DND-41 (cell line): ENCODE data around the gene PNPLA1.

Source experiments
- ATAC-seq: fragments of 200-7000 bp; cut with Tn5 transposase; 3 replicates; pipeline ENCODE4 v1.9.1; 2021; ENCODE audit warnings: low read depth; ENCODE audit not compliant: insufficient read depth
- DNase-seq: peaks from one replicate; pipeline ENCODE4 v3.0.0-alpha.2; 2020
- H2AFZ ChIP-seq: 2 replicates; pipeline ENCODE4 v1.6.0; 2012; ENCODE audit warnings: low read depth, low read length
- H3K27ac ChIP-seq: 2 replicates; pipeline ENCODE4 v1.5.1; 2012; ENCODE audit warnings: low read length, inconsistent platforms
- H3K27me3 ChIP-seq: fragments of 200-600 bp; sonication (generic); 2 replicates; pipeline ENCODE4 v1.6.0; 2012; ENCODE audit warnings: low read length, mild to moderate bottlenecking, inconsistent platforms; ENCODE audit not compliant: insufficient read depth, poor library complexity
- H3K36me3 ChIP-seq: 2 replicates; pipeline ENCODE4 v1.5.1; 2012; ENCODE audit warnings: low read length, inconsistent platforms; ENCODE audit not compliant: insufficient read depth
- H3K4me1 ChIP-seq: 2 replicates; pipeline ENCODE4 v1.5.1; 2012; ENCODE audit warnings: mild to moderate bottlenecking, low read length; ENCODE audit not compliant: insufficient read depth
- H3K4me2 ChIP-seq: 2 replicates; pipeline ENCODE4 v1.6.0; 2012; ENCODE audit warnings: mild to moderate bottlenecking, moderate library complexity, low read length, inconsistent platforms; ENCODE audit not compliant: insufficient read depth
- H3K4me3 ChIP-seq, 2 experiments: fragments of 200-600 bp in 1 of 2; shearing (Covaris generic) in 1 of 2; 2 replicates each; pipeline ENCODE4 v1.5.1; 2012 to 2016; ENCODE audit warnings: inconsistent platforms in 2 of 2, low read length in 2 of 2, mild to moderate bottlenecking in 2 of 2, low read depth in 1 of 2, moderate library complexity in 1 of 2
- H3K79me2 ChIP-seq: 2 replicates; pipeline ENCODE4 v1.6.0; 2012; ENCODE audit warnings: low read length, inconsistent platforms; ENCODE audit not compliant: insufficient read depth
- H3K9ac ChIP-seq: 2 replicates; pipeline ENCODE4 v1.6.0; 2012; ENCODE audit warnings: low read depth, mild to moderate bottlenecking, inconsistent platforms, low read length, moderate library complexity
- H3K9me3 ChIP-seq: 2 replicates; pipeline ENCODE4 v1.5.1; 2012; ENCODE audit warnings: low read length, moderate library complexity, mild to moderate bottlenecking, inconsistent platforms; ENCODE audit not compliant: insufficient read depth, severe bottlenecking
- H4K20me1 ChIP-seq: 2 replicates; pipeline ENCODE4 v1.6.0; 2012; ENCODE audit warnings: low read length; ENCODE audit not compliant: insufficient read depth
- CTCF ChIP-seq: IDR thresholded peaks from 2 replicates; pipeline ENCODE4 v1.5.1; 2012; ENCODE audit warnings: borderline replicate concordance, low read length, moderate library complexity, mild to moderate bottlenecking; ENCODE audit not compliant: poor library complexity, severe bottlenecking; ENCODE audit errors: extremely low read depth
- EZH2 ChIP-seq: IDR thresholded peaks from 3 replicates; pipeline ENCODE4 v1.6.1; 2012; ENCODE audit warnings: borderline replicate concordance, low read depth, mild to moderate bottlenecking, moderate library complexity, low read length, inconsistent platforms; ENCODE audit not compliant: severe bottlenecking

Gene PNPLA1

GRCh38 chr6:36317623-36318022 lies 47.8 kb downstream of the PNPLA1 start:
- peaks cover 3% of the 10 kb centered on the region; the same call in 1 of the 2 replicates for H4K20me1 ChIP-seq
- TF ChIP-seq CTCF = no peak
- no peak for TF ChIP-seq EZH2
- H2AFZ ChIP-seq = no peak overlapping the region
- H3K27ac ChIP-seq = no peak overlapping the region
- H3K4me2 ChIP-seq = no peak overlapping the region
- H3K27me3 ChIP-seq = peaks cover 28% of the 10 kb centered on the region
- no peak overlapping the region for H3K4me3 ChIP-seq
- H3K4me1 ChIP-seq = no peaks in the 10 kb centered on the region
- H3K36me3 ChIP-seq = no peaks in the 10 kb centered on the region
- no peak overlapping the region for H3K9ac ChIP-seq
- no peaks in the 10 kb centered on the region for H3K9me3 ChIP-seq
- no peaks in the 10 kb centered on the region for H3K79me2 ChIP-seq
- ATAC-seq = no peak
- no peak for DNase-seq

- Histone ChIP-seq H3K79me2 (no peaks in the 10 kb centered on the region), H3K9ac (no peak overlapping the region), H4K20me1 (peaks cover 4% of the 10 kb centered on the region; the same call in 1 of the 2 replicates), H3K9me3 (no peaks in the 10 kb centered on the region), H3K4me3 (no peak overlapping the region), H2AFZ (no peak overlapping the region), H3K4me2 (no peak overlapping the region), H3K36me3 (no peaks in the 10 kb centered on the region), H3K4me1 (no peaks in the 10 kb centered on the region), H3K27me3 (peaks cover 28% of the 10 kb centered on the region), H3K27ac (no peak overlapping the region)
- DNase-seq (no peak), ATAC-seq (no peak)
- TF ChIP-seq CTCF (no peak), EZH2 (no peak)
Measured at GRCh38 chr6:36318690-36319435, 49.0 kb downstream of the PNPLA1 start.

GRCh38 chr6:36319436-36319762 lies 49.5 kb downstream of the PNPLA1 start:
- H3K9ac ChIP-seq = no peak overlapping the region

More at GRCh38 chr6:36319436-36319762, 49.5 kb downstream of the PNPLA1 start:
- DNase-seq = no peak
- peaks cover 28% of the 10 kb centered on the region for H3K27me3 ChIP-seq
- ATAC-seq = no peak
- H3K4me1 ChIP-seq = no peaks in the 10 kb centered on the region
- no peak overlapping the region for H3K27ac ChIP-seq
- no peak overlapping the region for H3K4me3 ChIP-seq
- TF ChIP-seq CTCF (no peak), EZH2 (no peak)
- H4K20me1 ChIP-seq = peaks cover 4% of the 10 kb centered on the region; the same call in 1 of the 2 replicates
- no peaks in the 10 kb centered on the region for H3K79me2 ChIP-seq
- H3K4me2 ChIP-seq = no peak overlapping the region
- no peaks in the 10 kb centered on the region for H3K9me3 ChIP-seq
- H2AFZ ChIP-seq = no peak overlapping the region
- H3K36me3 ChIP-seq = no peaks in the 10 kb centered on the region
